Skeletal muscle satellite cell (primary cell): ENCODE measurements around the gene CNTNAP2.

Experiments
- H3K27me3 ChIP-seq: 2 replicates; pipeline ENCODE4 v1.7.0; 2013; ENCODE audit warnings: low read length; ENCODE audit not compliant: control insufficient read depth, insufficient read depth
- H3K36me3 ChIP-seq: 2 replicates; pipeline ENCODE4 v1.7.0; 2013; ENCODE audit warnings: mild to moderate bottlenecking, control low read depth, low read length; ENCODE audit not compliant: insufficient read depth
- H3K4me1 ChIP-seq: 2 replicates; pipeline ENCODE4 v1.7.0; 2013; ENCODE audit warnings: low read length; ENCODE audit not compliant: control insufficient read depth, insufficient read depth
- H3K4me2 ChIP-seq: 2 replicates; pipeline ENCODE4 v1.7.0; 2013; ENCODE audit warnings: mild to moderate bottlenecking, low read length
- H3K4me3 ChIP-seq: 2 replicates; pipeline ENCODE4 v1.7.0; 2013; ENCODE audit warnings: low read length
- H3K9ac ChIP-seq: 2 replicates; pipeline ENCODE4 v1.7.0; 2013; ENCODE audit warnings: mild to moderate bottlenecking, low read depth, low read length, moderate library complexity
- H3K9me3 ChIP-seq: replicated peaks from 2 replicates; pipeline ENCODE4 v1.7.0; 2013; ENCODE audit warnings: mild to moderate bottlenecking, control low read depth, low read length

The CNTNAP2 gene

DNA sequence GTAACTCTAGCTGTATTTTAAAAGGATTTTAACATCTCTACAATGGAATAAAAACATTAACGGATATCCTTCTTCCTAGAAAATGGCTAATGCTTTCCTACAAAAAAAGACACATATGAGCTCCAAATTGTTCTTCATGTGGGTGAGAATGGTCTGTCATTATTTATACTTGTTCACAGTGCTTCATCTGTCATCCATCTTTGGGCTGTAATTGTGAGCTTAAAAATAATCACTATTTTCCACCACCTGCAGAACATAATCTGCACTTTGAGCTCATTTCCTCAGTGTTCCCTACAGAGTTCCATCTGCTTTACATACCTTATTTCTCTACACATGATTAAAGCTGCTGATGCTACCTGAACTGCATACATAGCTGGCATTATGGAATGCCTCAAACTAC lies 1494.8 kb downstream of the CNTNAP2 start:
- H3K4me2 ChIP-seq: no peak overlapping the region
- no peaks in the 10 kb centered on the region for H3K4me1 ChIP-seq
- H3K36me3 ChIP-seq: no peaks in the 10 kb centered on the region
- no peak overlapping the region for H3K9ac ChIP-seq
- no peaks in the 10 kb centered on the region for H3K9me3 ChIP-seq
- H3K4me3 ChIP-seq: no peak overlapping the region
- no peaks in the 10 kb centered on the region for H3K27me3 ChIP-seq

GRCh38 chr7:147635288-147635687 lies 1518.7 kb downstream of the CNTNAP2 start:
- no peak overlapping the region for H3K4me3 ChIP-seq
- H3K36me3 ChIP-seq: no peaks in the 10 kb centered on the region
- H3K9me3 ChIP-seq: no peaks in the 10 kb centered on the region
- H3K4me2 ChIP-seq: no peak overlapping the region
- H3K4me1 ChIP-seq: no peaks in the 10 kb centered on the region
- H3K9ac ChIP-seq: no peak overlapping the region
- H3K27me3 ChIP-seq: no peaks in the 10 kb centered on the region

DNA sequence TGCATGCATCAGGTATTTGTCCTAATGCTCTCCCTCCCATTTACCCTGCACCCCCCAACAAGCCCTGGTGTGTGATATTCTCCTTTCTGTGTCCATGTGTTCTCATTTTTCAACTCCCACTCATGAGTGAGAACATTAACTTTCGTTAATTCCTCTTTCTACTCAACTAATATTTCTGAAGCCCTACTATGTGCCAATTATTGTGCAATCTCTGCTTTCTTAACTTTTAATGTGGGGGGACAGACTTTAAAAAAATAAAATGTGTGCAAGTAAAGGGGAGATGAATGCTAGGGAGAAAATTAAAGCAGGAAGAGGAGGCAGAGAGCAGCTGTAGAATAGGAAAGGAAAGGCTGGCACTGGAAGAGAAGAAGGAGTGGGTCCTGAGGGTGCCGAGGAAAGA lies 1520.0 kb downstream of the CNTNAP2 start:
- H3K4me3 ChIP-seq: no peak overlapping the region
- no peaks in the 10 kb centered on the region for H3K4me1 ChIP-seq
- H3K36me3 ChIP-seq: no peaks in the 10 kb centered on the region
- no peak overlapping the region for H3K9ac ChIP-seq
- H3K9me3 ChIP-seq: no peaks in the 10 kb centered on the region
- no peaks in the 10 kb centered on the region for H3K27me3 ChIP-seq
- H3K4me2 ChIP-seq: no peak overlapping the region

DNA sequence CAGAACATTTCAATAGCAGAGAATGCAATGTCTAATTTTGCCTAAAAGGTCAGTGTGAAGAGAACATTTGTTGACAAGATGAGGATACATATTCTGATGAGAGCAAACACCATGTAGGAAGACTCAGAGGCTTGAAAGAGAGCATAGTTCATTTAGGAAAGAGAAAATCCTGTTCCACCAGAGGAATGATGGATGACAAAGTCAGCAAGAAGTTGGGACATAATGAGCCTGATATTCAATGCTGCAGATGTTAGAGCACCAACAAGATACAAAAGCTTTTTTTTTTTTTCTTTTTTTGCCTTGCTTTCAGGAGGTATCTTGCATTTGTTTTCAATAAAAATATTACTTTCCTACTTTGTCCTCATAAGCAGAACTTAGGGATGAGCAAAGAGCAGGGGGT lies 1522.0 kb downstream of the CNTNAP2 start:
- Histone ChIP-seq H3K27me3 (no peaks in the 10 kb centered on the region), H3K9ac (no peak overlapping the region), H3K4me2 (no peak overlapping the region), H3K36me3 (no peaks in the 10 kb centered on the region), H3K4me3 (no peak overlapping the region), H3K4me1 (no peaks in the 10 kb centered on the region), H3K9me3 (no peaks in the 10 kb centered on the region)

GRCh38 chr7:147639037-147639436 lies 1522.4 kb downstream of the CNTNAP2 start:
- H3K9me3 ChIP-seq: no peaks in the 10 kb centered on the region
- no peak overlapping the region for H3K9ac ChIP-seq
- H3K4me3 ChIP-seq: no peak overlapping the region
- H3K4me1 ChIP-seq: no peaks in the 10 kb centered on the region
- no peaks in the 10 kb centered on the region for H3K27me3 ChIP-seq
- H3K4me2 ChIP-seq: no peak overlapping the region
- no peaks in the 10 kb centered on the region for H3K36me3 ChIP-seq

- Histone ChIP-seq H3K9ac (no peak overlapping the region), H3K4me1 (no peaks in the 10 kb centered on the region), H3K36me3 (no peaks in the 10 kb centered on the region), H3K27me3 (no peaks in the 10 kb centered on the region), H3K4me2 (no peak overlapping the region), H3K4me3 (no peak overlapping the region), H3K9me3 (no peaks in the 10 kb centered on the region)
Observed at GRCh38 chr7:147639751-147640150, 1523.2 kb downstream of the CNTNAP2 start.

GRCh38 chr7:147640821-147641220 lies 1524.2 kb downstream of the CNTNAP2 start:
- H3K4me3 ChIP-seq: no peak overlapping the region
- H3K4me1 ChIP-seq: no peaks in the 10 kb centered on the region
- no peaks in the 10 kb centered on the region for H3K36me3 ChIP-seq
- no peaks in the 10 kb centered on the region for H3K27me3 ChIP-seq
- H3K9me3 ChIP-seq: no peaks in the 10 kb centered on the region
- H3K9ac ChIP-seq: no peak overlapping the region
- H3K4me2 ChIP-seq: no peak overlapping the region

GRCh38 chr7:147646568-147646967 lies 1530.0 kb downstream of the CNTNAP2 start:
- Histone ChIP-seq H3K27me3 (no peaks in the 10 kb centered on the region), H3K36me3 (no peaks in the 10 kb centered on the region), H3K4me3 (no peak overlapping the region), H3K9ac (no peak overlapping the region), H3K4me2 (no peak overlapping the region), H3K9me3 (no peaks in the 10 kb centered on the region), H3K4me1 (no peaks in the 10 kb centered on the region)

GRCh38 chr7:147650991-147651390 lies 1534.4 kb downstream of the CNTNAP2 start:
- Histone ChIP-seq H3K4me2 (no peak overlapping the region), H3K9ac (no peak overlapping the region), H3K9me3 (no peaks in the 10 kb centered on the region), H3K4me3 (no peak overlapping the region), H3K4me1 (no peaks in the 10 kb centered on the region), H3K36me3 (no peaks in the 10 kb centered on the region), H3K27me3 (no peaks in the 10 kb centered on the region)

- Histone ChIP-seq H3K9ac (no peak overlapping the region), H3K4me2 (no peak overlapping the region), H3K27me3 (no peaks in the 10 kb centered on the region), H3K9me3 (no peaks in the 10 kb centered on the region), H3K4me3 (no peak overlapping the region), H3K36me3 (no peaks in the 10 kb centered on the region), H3K4me1 (no peaks in the 10 kb centered on the region)
Observed at GRCh38 chr7:147651601-147652000, 1535.0 kb downstream of the CNTNAP2 start.

GRCh38 chr7:147653456-147653855 lies 1536.9 kb downstream of the CNTNAP2 start:
- H3K4me1 ChIP-seq: no peaks in the 10 kb centered on the region
- no peak overlapping the region for H3K9ac ChIP-seq
- H3K36me3 ChIP-seq: no peaks in the 10 kb centered on the region
- H3K9me3 ChIP-seq: no peaks in the 10 kb centered on the region
- no peaks in the 10 kb centered on the region for H3K27me3 ChIP-seq
- no peak overlapping the region for H3K4me3 ChIP-seq
- no peak overlapping the region for H3K4me2 ChIP-seq

GRCh38 chr7:147658392-147658967 lies 1541.9 kb downstream of the CNTNAP2 start:
- Histone ChIP-seq H3K9me3 (no peaks in the 10 kb centered on the region), H3K36me3 (no peaks in the 10 kb centered on the region), H3K4me1 (no peaks in the 10 kb centered on the region), H3K4me2 (no peak overlapping the region), H3K27me3 (no peaks in the 10 kb centered on the region), H3K4me3 (no peak overlapping the region), H3K9ac (no peak overlapping the region)
